SK-MEL-5 (cell line): Measurements from ENCODE around the gene NOMO2. TPM values are rescaled to one million over a fixed set of nuclear protein-coding genes. Genes with fewer than 3 reads are reported as not detected.
"Not testable (repeated sequence)": the region's sequence is repeated elsewhere in the genome, so short reads cannot be mapped to it uniquely, and the experiment has no call there.

Experiments used
- DNase-seq: peaks from one replicate; pipeline ENCODE4 v3.0.0-alpha.2; 2016; ENCODE audit warnings: low read depth, low spot score
- in situ Hi-C: cut with HindIII; loops from 2 replicates; pipeline ENCODE4 v1.10.0; 2016; ENCODE audit warnings: low sequenced_read_pairs, high pct_unique_total_duplicates, low pct_unique_long_range_greater_than_20kb
- total RNA-seq: library from RNA; depleted of rRNA; stranded (reverse); fragments of >200 nt; shearing (Covaris generic); gene quantifications from 2 replicates; pipeline ENCODE4 v1.2.3, GENCODE V29; 2014

Gene NOMO2
- total RNA-seq, 1 experiment from 2014 or later: 101 TPM

DNA sequence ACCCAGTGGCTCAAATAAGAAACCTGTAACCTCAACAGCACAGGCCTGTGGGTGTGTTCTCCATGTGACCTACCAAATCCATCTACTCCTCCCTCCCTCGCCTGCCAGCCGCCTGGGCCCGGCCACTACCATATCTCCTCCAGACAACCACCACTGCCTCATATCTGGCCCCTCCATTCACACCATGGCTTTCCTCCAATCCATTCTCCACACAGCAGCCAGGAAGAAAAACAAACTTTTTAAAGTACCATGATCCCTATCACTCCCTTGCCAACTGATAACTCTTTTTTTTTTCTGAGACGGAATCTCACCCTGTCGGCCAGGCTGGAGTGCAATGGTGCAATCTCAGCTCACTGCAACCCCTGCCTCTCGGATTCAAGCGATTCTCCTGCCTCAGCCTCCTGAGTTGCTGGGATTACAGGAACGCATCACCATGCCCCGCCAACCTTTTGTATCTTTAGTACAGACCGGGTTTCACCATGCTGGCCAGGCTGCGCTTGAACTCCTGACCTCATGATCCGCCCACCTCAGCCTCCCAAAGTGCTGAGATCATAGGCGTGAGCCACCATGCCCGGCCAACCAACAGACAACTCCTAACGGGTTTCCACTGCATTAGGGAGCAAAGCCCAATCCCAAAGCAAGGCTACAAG is 26.3 kb downstream of the NOMO2 start:
- in situ Hi-C loops, DNase-seq: not testable (repeated sequence)

DNA sequence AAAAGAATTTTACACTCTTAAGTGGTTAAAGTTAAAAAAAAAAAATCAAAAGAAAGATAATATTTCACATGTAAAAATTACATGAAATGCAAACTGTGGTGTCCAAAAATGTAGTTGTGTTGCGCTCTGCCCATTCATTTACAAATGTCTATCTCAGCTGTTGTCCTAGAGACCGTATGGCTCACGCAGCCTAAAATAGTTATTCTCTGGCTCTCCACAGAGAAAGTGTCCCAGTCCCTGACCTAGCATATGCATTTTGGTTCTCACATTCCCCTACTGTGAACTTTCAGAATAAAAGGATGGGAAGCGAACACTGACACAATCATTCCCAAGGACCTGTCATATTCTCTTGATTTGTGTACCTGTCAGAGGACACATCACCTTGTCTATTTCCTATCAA is 27.6 kb downstream of the NOMO2 start:
- in situ Hi-C loops: not testable (repeated sequence)

DNA sequence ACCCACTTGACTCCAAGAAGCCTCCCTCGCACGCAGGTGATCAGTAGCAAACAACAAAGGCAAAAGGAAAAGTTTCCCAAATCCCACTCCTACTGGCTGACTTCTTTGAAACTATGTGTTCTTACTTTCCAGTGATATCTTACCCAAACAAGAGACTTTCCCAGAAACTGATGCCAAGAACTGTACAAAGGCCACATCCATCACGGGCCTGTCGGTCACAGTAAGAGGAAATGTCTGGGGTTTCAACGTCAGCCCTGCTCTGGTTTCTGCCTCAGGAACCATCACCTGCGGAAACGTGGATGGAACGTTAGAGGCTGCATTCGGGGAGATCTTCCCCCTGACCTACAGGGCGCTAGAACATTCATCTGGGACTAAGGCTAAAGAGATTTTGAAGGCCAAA is 30.6 kb downstream of the NOMO2 start:
- in situ Hi-C loops, DNase-seq: not testable (repeated sequence)

More for the DNA sequence above, 27.6 kb downstream of the NOMO2 start:
- DNase-seq: not testable (repeated sequence)

DNA sequence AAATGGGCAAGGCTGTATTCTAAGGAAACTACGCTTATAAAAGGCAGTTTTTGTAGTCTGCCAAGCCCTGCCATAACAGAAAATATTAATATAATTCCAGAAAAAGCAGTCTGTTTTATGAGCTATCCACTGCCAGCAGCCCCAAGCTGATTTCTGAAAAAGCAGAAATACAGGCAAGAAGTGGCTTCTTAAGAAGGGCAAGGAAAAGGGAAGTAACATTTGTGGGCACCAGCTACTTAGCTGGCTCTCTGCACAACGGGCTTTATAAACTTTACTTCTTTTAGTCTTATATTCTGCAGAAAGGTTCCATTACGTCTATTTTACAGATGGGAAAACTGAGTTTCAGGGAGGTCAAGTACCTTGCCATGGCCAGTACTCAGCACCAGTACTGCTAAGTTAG is 31.6 kb downstream of the NOMO2 start:
- DNase-seq, in situ Hi-C loops: not testable (repeated sequence)

DNA sequence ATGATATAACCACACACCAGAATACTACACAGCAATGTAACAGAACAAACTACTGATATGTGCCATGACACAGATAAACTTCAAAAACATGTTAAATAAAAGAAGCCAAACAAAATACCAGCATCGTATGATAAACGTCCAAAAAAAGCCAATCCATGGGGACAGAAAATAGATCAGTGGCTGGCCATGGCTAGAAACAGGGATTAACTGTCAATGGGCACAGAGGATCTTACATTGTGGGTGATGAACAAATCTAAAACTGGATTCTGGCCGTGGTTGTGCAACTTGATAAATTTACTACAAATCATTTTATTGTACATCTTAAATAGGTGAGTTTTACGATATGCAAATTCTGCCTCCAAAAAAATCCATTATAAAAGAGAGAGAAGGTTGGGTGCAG is 35.4 kb downstream of the NOMO2 start:
- DNase-seq, in situ Hi-C loops: not testable (repeated sequence)

DNA sequence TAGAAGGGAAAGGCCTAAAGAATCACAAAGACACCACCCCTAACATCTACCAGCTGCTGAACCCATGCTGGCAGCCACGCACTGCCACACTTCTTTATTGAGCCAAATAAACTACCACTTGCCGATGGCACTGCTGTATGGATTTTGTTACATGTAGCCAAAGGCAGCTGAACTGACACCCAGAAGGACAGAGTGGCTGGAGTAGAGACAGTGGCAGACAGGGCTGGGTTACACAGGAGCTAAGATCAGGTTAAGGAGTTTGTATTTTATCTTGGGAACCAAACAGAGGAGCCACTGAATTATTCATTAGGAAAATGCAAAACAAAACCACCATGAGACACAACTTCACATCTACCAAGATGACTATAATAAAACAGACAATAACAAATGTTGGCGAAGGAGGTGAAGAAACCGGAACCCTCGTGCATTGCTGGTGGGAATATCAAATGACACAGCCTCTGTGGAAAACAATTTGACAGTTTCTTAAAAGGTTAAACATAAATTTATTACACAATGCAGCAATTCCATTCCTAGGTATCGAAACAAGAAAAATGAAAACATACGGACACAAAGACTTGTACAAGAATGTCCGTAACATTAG is 35.9 kb downstream of the NOMO2 start:
- DNase-seq, in situ Hi-C loops: not testable (repeated sequence)

DNA sequence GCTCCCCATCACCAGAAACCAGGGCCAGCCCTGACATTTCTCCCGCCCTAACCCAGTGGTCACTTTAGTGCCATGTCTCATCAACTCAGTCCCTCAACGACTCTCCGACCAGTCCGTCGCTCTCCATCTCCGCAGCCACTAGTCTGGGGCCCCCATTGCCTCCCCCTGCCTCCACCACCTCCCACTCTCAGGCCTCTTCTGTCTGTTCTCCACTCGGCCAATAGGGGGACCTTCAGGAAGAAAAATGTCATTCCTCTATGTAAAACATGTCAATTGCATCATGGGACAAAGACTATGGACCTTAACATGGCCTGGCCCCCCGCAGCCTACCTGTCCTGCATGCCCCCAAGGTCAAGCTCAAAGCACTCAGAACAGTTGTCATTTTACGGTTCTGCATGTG is 39.3 kb downstream of the NOMO2 start:
- DNase-seq, in situ Hi-C loops: not testable (repeated sequence)

DNA sequence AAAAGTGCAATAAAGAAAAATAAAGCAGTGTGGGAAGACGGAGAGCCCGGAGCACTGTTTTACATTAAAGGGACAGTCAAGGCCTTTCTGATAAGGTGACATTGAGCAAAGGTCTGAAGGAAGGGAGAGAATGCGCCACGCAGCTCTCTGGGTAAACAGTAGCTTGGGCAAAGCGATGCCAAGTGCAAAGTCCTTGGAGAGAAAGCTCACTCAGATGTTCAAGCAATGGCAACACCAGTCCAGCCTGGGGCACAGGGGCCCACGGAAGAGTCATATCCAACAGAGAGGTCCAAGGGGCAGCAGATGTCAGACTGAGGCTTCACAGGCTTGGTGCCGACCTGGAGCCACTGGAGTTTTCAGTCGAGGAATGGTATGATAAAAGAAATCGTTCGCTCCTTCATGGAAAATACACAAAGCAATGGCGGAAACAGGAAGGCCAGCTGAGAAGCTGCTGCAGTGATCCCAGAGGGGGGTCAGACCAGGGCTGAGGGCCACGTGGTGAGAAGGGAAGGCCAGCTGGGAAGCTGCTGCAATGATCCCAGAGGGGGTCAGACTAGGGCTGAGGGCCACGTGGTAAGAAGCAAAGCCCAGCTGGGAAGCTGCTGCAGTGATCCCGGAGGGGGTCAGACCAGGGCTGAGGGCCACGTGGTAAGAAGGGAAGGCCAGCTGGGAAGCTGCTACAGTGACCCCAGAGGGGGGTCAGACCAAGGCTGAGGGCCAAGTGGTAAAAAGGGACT is 40.3 kb downstream of the NOMO2 start:
- in situ Hi-C loops, DNase-seq: not testable (repeated sequence)

DNA sequence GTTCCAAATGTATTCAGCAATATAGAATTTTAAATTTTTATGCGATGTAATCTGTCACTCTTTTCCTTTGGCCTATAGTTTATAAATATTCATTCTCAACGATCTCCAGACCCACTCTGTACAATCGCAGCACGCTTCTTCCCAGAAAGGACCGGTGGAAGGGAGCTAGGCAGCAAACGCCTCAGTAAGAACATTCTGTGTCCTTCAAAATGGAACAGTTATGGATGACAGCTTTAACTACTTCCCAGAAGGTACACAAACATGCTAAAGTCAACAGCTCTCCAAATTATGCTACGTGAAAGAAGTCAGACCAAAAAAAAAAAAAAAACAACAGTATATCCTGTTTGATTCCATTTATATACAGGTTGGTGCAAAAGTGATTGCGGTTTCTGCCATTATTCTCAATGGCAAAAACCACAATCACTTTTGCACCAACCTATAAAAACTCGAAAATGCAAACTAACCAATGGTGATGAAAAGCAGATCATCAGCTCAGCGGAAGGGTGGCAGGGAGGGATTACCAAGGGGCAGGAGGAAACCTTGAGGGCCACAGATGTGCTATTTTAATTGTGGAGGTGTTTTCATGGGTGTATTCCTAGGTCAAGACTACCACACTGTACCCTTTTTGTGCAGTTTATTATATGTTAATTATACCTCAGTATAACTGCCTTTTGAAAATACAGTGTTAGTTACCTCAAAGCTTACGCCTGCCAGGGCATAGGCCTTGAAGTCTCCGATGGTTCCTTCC is 43.2 kb downstream of the NOMO2 start:
- in situ Hi-C loops, DNase-seq: not testable (repeated sequence)

DNA sequence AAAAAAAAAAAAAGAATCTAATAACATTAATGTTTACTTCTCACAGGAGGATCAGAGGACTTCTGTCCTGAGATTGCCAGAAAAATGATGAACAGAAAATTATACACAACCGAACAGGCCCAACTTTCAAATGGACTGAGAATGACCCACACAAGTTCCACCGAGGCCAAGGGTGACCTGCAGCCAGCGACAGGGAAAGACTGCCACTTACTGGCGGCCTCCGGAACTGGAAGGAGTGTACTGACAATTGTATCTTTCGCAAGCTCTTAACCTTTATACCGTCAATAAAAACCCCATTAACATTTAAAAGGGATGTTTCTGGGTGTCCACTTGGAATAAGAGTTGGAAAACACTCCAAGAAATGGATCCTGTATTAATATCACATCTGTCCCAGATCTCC is 63.5 kb downstream of the NOMO2 start:
- DNase-seq, in situ Hi-C loops: not testable (repeated sequence)

DNA sequence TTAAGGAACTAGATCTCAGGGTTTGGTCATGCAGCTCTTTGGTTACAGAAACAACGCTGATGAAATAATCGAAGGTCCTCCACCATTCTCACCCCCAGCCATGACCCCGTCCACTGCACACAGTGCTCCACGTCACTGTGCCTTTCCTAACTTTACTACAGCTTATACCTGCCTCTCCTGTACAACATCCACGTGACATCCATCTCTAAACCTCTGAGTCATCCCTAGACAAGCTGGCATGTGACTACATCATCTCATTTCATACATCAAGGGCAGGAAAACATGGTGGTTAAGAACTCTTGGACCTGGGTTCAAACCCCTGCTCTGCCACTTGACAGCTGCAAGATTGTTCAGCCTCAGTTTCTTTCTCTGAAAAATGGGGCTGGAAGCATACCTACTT is 64.9 kb downstream of the NOMO2 start:
- in situ Hi-C loops: not testable (repeated sequence)

DNA sequence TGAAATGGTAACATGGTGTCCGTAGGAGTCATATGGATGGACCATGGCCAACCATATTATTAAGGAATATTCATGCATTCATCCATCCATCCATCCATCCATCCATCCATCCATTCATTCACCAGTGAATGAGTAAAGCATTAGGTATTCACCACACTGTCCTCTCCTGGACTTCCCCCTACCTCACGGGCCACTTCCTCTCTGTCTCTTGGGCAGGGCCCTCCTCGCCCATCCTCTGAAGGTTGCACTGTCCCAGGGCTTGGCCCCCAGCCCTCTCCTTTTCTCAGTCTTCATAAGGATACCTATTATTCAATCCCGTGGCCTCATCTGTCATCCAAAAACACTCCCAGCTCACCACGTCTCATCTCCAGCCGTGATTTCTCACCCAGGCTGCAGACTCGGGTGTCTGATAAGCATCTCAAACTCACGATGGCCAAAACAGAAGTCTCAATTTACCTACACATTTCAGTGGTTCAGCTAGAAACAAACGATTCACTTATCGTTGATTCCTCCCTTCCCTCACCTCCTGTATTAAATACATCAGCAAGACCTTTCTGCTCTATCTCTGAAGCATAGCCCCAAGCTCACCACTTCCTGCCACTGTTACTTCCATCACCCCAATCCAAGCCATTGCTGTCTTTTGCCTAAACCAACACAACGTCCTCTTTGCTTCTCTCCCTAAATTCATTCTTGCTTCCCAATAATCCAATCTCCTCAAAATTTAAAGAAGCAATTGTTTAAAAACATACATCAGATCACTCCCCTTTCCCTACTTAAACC is 69.6 kb downstream of the NOMO2 start:
- DNase-seq, in situ Hi-C loops: not testable (repeated sequence)

More for the DNA sequence above, 64.9 kb downstream of the NOMO2 start:
- not testable (repeated sequence) for DNase-seq

DNA sequence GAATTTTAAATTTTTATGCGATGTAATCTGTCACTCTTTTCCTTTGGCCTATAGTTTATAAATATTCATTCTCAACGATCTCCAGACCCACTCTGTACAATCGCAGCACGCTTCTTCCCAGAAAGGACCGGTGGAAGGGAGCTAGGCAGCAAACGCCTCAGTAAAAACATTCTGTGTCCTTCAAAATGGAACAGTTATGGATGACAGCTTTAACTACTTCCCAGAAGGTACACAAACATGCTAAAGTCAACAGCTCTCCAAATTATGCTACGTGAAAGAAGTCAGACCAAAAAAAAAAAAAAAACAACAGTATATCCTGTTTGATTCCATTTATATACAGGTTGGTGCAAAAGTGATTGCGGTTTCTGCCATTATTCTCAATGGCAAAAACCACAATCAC is 125.9 kb downstream of the NOMO2 start:
- in situ Hi-C loops, DNase-seq: not testable (repeated sequence)

DNA sequence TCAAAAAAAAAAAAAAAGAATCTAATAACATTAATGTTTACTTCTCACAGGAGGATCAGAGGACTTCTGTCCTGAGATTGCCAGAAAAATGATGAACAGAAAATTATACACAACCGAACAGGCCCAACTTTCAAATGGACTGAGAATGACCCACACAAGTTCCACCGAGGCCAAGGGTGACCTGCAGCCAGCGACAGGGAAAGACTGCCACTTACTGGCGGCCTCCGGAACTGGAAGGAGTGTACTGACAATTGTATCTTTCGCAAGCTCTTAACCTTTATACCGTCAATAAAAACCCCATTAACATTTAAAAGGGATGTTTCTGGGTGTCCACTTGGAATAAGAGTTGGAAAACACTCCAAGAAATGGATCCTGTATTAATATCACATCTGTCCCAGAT is 146.1 kb downstream of the NOMO2 start:
- in situ Hi-C loops, DNase-seq: not testable (repeated sequence)

DNA sequence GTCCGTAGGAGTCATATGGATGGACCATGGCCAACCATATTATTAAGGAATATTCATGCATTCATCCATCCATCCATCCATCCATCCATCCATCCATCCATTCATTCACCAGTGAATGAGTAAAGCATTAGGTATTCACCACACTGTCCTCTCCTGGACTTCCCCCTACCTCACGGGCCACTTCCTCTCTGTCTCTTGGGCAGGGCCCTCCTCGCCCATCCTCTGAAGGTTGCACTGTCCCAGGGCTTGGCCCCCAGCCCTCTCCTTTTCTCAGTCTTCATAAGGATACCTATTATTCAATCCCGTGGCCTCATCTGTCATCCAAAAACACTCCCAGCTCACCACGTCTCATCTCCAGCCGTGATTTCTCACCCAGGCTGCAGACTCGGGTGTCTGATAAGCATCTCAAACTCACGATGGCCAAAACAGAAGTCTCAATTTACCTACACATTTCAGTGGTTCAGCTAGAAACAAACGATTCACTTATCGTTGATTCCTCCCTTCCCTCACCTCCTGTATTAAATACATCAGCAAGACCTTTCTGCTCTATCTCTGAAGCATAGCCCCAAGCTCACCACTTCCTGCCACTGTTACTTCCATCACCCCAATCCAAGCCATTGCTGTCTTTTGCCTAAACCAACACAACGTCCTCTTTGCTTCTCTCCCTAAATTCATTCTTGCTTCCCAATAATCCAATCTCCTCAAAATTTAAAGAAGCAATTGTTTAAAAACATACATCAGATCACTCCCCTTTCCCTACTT is 152.2 kb downstream of the NOMO2 start:
- DNase-seq, in situ Hi-C loops: not testable (repeated sequence)

DNA sequence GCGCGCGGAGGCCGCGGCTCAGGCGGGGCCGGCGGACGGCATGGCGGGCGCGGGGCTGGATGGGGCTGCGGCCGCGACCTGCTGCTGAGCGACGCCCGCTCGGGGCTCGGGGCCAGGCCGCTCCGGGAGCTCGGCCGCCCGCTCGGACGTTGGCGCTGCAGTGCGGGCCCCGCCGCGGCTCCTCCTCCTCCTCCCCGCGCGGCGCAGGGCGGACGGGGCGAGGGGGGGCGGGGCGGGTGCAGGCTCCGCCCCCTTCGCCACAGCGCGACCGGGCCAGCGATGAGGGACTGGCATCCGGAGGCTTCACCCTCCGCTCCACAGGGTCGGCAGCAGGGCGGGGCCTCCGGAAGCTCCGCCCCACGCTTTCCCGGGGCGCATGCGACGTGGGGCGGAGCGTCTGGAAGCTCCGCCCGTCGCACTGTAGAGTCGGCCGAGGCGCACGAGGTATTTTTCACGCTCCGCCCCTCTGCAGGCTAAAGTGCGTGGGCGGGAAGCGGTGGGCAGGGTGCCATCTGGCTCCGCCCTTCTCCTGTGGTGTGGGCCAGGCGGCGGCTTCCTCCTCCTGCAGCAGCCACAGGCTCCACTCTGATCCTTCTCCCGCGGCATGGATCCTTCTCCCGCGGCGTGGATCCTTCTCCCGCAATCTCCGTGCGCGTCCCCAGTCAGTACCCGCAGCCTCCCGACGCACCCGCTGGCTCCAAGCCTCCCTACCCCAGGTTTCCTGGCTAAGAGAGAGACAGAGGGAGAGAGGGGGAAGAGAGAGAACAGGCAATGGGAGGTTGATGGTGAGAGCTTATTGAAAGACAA is 159.8 kb downstream of the NOMO2 start:
- in situ Hi-C loops: not testable (repeated sequence)

More for the DNA sequence above, 159.8 kb downstream of the NOMO2 start:
- not testable (repeated sequence) for DNase-seq
